Transverse colon (tissue), 4 donors: ENCODE data around the gene ATXN2.

Experiments
- EP300 ChIP-seq: sonication (generic); formaldehyde crosslinking; IDR thresholded peaks from one replicate; pipeline ENCODE4 v1.6.1; 2017; ENCODE audit warnings: antibody characterized with exemption, low read depth
- POLR2A ChIP-seq: fragments of 450-650 bp; IDR thresholded peaks from one replicate; pipeline ENCODE4 v1.6.1; 2016; ENCODE audit warnings: antibody characterized with exemption, mild to moderate bottlenecking, moderate library complexity
- POLR2AphosphoS5 ChIP-seq, 3 donors: sonication (generic); formaldehyde crosslinking; IDR thresholded peaks; one replicate each; pipeline ENCODE4 v1.6.1; 2016; ENCODE audit warnings: antibody characterized with exemption in 3 of 3
- TF ChIP-seq, protein P1 (sequence below), 5 experiments: fragments of 200-600 bp in 3 of 5; fragments of 450-650 bp in 2 of 5; sonication (generic) in 3 of 5; IDR thresholded peaks; 1 replicate in 2 of 5; 2 replicates in 3 of 5; pipeline ENCODE4 v1.5.1; 2016 to 2017; ENCODE audit warnings: antibody characterized with exemption in 5 of 5, inconsistent platforms in 3 of 5, mild to moderate bottlenecking in 2 of 5, moderate library complexity in 1 of 5

DNA sequence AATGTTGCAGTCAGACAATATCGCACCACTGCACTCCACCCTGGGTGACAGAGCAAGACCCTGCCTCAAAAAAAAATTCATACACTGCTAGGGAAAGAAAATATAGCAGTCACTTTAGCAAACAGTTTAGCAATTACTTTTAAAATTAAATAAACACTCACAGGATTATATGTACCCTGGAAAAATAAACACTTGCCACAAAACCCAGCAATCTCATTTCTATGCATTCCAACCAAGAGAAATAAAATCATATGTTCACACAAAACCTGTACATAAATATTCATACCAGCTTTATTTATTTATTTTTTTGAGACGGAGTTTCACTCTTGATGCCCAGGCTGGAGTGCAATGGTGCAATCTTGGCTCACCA, 20.2 kb downstream of the ATXN2 start:
- TF ChIP-seq, protein P1, sequence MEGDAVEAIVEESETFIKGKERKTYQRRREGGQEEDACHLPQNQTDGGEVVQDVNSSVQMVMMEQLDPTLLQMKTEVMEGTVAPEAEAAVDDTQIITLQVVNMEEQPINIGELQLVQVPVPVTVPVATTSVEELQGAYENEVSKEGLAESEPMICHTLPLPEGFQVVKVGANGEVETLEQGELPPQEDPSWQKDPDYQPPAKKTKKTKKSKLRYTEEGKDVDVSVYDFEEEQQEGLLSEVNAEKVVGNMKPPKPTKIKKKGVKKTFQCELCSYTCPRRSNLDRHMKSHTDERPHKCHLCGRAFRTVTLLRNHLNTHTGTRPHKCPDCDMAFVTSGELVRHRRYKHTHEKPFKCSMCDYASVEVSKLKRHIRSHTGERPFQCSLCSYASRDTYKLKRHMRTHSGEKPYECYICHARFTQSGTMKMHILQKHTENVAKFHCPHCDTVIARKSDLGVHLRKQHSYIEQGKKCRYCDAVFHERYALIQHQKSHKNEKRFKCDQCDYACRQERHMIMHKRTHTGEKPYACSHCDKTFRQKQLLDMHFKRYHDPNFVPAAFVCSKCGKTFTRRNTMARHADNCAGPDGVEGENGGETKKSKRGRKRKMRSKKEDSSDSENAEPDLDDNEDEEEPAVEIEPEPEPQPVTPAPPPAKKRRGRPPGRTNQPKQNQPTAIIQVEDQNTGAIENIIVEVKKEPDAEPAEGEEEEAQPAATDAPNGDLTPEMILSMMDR (IDR thresholded peaks at IDR 0.05): no peak
- no peak for TF ChIP-seq EP300
- TF ChIP-seq POLR2A: no peak
- TF ChIP-seq POLR2AphosphoS5 (IDR thresholded peaks at IDR 0.05): no peak
